HG03103 (cell line): ENCODE results near the gene ILF3.

Experiments used
- ATAC-seq: cut with Tn5 transposase; IDR thresholded peaks from one replicate; pipeline ENCODE4 v1.9.1; 2021; ENCODE audit warnings: low read depth; ENCODE audit not compliant: unreplicated experiment

The ILF3 gene

DNA sequence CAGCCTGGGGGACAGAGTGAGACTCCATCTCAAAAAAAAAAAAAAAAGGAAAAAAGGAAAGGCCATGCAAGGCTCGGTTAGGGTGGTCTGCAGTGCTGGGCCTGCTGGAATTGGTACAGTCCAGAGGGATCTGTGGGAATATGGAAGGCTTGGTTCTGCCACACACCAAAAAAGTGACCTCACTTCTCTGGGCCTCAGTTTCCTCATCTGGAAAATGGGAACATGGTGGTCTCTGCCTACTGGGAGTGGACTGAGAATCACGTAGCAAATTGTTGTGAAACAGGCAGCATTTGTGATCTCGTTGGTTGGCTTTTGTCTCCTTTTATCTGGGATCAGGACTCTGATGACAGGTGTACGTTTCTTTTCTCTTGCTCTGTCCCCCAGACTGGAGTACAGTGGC, 71.3 kb downstream of the ILF3 start:
- no peak for ATAC-seq

DNA sequence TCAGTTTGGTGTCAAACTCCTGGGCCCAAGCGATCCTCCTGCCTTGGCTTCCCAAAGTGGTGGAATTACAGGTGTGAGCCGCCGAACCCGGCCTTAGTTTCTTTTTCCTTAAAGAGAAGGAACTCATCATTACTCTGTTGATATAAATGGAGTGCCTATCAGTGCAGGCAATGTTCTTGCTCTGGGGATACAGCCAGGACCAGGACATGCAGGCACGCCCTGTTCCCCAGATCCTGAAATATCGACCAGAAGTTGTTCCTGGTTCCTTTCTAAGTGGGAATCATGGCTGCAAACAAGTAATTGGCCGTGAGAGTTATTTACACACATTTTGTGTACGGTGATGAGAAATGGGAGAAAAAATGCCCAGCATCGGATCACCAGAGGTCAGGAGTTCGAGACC, 72.1 kb downstream of the ILF3 start:
- no peak for ATAC-seq

DNA sequence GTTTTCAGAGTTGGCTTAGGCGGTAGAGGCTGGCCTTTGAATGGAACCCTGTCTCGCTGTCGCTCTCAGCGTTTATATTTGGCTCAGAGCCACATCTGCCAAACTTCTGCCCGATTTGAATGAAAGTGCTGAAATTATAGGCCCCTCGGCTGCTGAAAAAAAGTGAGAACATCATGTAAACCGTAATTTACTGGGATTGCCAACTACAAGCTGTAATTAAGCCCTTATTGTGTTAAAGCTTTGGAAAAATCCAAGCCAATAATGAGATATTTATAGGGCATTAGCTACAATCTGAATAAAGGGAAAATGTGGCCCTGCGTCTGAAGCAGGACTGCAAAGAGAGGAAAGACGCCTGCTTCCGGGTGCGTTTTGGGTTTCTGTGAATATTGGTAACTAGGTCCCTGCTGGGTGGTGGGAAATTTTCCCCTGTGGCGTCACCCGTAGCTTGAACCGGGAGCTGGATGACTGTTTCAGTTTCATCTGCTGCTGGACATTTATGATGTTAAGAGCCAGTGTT, 73.6 kb downstream of the ILF3 start:
- ATAC-seq = no peak

DNA sequence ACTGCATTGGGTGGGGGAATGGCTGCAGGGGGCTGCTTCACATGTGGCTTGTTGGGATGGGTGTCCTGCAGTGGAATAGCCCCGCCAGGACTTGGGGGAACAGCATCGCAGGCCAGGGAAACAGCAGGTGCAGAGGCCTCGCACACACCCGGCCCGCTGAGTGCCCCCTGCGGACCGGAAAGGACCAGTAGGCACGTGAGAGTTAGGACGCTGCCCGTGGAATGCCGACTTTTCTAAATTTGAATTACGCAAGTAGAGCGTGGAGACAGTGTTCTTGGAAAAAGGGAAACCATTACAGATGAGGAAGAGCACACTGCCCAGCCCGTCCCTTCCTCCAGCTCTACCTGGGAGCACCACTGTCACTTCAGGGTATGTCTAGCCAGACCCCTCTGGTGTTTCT, 75.3 kb downstream of the ILF3 start:
- ATAC-seq = no peak

DNA sequence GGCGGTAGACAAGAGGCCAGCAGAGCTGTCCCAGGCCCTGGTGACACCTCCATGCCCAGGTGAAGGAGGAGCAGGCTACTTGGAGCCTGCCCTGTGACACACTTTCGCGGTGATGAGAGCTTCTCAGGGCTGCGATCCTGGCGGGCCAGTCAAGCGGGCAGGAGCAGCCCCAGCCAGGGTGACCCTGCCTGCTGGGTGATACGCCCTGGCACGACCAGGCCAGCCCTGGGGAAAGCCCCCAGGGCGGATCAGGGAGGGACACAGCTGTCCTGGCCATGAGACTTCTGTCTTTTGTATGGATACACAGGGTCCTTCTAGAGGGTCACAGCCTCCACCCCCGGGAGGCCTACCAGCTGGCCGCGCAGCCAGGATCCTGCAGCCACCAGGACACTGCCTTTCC, 76.8 kb downstream of the ILF3 start:
- ATAC-seq = no peak

DNA sequence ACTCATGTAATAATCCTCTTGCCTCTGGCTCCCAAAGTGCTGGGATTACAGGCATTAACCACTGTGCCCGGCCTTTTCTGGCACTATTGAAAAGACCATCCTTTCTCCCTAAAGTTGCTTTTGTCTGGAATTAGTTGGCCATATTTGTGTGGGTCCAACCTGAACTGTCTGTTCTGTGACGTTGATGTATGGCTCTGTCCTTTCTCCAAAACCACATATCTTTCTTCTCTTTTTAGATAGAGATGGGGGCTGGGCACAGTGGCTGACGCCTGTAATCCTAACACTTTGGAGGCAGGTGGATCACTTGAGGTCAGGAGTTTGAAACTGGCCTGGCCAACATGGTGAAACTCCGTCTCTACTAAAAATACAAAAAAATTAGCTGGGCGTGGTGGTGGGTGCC, 81.6 kb downstream of the ILF3 start:
- no peak for ATAC-seq

DNA sequence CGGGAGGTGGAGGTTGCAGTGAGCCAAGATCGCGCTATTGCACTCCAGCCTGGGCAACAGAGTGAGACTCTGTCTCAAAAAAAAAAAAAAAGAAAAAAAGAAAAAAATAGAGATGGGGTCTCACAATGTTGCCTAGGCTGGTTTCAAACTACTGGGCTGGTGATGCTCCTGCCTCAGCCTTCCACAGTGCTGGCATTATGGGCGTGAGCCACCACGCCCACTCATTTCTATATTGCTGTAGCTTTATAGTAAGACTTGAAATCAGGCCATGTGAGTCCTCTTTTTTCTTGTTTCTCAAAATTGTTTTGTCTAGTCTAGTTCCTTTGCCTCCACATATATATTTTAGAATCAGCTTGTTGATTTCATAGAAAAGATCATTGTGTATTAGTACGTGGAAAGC, 82.0 kb downstream of the ILF3 start:
- ATAC-seq = no peak

DNA sequence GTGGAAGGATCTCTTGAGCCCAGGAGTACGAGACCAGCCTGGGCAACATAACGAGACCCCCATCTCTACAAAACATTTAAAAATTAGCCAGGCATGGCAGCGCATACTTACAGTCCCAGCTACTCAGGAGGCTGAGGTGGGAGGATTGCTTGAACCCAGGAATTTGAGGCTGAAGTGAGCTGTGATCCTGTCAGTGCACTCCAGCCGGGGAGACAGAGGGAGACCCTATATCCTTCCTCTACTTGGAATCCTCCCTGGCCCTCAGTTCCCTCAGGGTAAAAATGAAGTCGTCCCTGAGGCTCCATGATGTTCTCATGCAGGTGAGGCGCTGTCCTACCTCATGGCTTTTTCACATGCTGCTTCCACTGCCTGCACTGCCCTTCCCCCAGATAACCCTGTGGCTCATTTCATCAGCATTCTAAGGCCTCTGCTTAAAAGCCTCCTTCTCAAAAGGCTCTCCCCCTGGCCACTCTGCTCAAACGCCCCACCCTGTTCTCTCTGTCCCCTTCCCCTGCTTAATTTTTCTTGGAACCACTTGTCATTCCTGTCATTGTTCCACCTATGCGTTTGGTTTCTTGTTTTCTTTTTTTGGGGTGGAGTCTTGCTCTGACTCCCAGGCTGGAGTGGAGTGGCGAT, 82.9 kb downstream of the ILF3 start:
- ATAC-seq = no peak

DNA sequence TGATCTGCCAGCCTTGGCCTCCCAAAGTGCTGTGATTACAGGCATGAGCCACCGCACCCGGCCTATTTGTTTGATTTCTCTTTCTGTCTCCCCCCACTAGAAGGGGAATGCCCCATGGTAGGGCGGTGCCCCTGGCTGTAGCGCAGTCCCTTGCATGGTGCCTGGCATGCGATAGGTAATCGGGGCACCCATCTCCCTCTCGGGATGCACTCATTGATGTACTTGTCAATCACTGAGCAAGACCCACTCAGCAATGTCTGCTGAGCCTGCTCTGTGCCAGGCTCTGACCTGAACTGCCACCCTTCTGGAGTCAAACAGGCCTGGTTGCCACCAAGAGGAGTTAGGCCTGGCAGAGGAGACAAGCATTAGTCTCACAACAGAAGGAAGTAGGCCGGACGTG, 83.6 kb downstream of the ILF3 start:
- no peak for ATAC-seq

DNA sequence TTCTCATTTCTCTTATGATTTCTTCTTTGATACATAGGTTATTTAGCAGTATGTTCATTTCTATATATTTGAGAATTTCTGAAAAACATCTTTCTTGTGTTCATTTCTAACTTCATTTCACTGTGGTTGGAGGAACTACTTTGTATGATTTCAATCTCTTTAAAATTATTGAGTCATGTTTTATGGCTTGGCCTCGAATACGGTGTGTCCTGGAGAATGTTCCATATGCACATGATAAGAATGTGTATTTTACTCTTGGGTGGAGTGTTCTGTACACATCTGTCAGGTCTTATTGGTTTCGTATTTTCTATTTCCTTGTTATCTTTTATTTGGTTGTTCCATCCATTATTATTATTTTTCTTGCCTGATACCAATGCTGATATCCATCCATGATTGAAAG, 86.7 kb downstream of the ILF3 start:
- no peak for ATAC-seq
